Keratinocyte (primary cell): ENCODE data around the gene RERE.

Experiments
- CTCF ChIP-seq, 3 experiments: IDR thresholded peaks in 1 of 3; conservative IDR thresholded peaks in 1 of 3; optimal IDR thresholded peaks in 1 of 3; 2 replicates in 2 of 3; 3 replicates in 1 of 3; pipeline versions ENCODE3 to v1.5.1; 2011; ENCODE audit warnings: low read length in 3 of 3, mild to moderate bottlenecking in 3 of 3, moderate library complexity in 2 of 3, control low read depth in 1 of 3, inconsistent platforms in 1 of 3; ENCODE audit not compliant: insufficient read depth in 2 of 3; ENCODE audit errors: extremely low read depth in 1 of 3
- EZH2 ChIP-seq: IDR thresholded peaks from one replicate; pipeline ENCODE4 v1.6.1; 2012; ENCODE audit warnings: inconsistent platforms, mild to moderate bottlenecking, low read length, moderate library complexity

DNA sequence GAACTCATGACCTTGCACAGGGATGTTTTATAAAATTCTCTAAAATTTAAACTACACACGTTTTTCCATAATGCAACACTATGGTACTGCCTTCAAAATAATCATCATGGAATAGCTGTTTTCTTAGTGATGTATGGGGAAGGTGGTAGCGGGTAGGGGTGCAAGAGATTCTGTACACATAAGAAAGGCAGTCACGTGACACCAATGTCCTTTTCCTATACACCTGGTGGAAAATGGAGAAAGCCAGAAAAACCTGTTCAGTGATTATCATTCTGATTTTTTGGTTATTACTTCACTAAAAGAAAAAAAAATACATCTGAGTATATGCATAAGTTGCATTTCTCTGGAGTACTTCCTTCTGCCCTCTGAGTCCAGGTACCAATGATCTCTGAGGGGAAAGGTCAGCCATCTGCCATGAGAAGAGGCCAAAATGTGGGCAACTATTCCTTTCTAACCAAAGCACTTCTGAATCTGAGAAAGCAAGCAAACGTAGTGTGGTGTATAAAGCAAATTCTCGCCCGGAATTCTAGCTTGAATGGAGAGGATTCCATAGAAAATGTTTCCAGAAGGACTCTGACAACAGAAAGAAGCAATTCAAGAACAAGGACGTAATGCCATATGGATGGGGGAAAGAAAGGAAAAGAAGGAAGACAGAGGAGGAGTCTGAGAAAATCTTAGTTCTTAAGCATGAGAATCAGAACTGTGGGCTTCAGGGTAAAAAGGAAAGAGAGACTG, 137.3 kb downstream of the RERE start:
- no peak for TF ChIP-seq CTCF (optimal IDR thresholded peaks at IDR 0.05 in 1 of 3, IDR thresholded peaks at IDR 0.05 in 1 of 3, conservative IDR thresholded peaks at IDR 0.05 in 1 of 3; ENCODE audit: extremely low read depth in 1 of 3, insufficient read depth in 2 of 3, low read length in 3 of 3)
- no peak for TF ChIP-seq EZH2
